GM19372 (cell line): ENCODE measurements around the gene SLC16A13.
"Not testable (repeated sequence)": the region's sequence is repeated elsewhere in the genome, so short reads cannot be mapped to it uniquely, and the experiment has no call there.

Source experiments
- ATAC-seq: cut with Tn5 transposase; IDR thresholded peaks from one replicate; pipeline ENCODE4 v1.9.1; 2021; ENCODE audit warnings: mild to moderate bottlenecking, low read depth, moderate library complexity; ENCODE audit not compliant: unreplicated experiment

SLC16A13 gene

GRCh38 chr17:7060165-7060891 lies 24.5 kb downstream of the SLC16A13 start:
- no peak for ATAC-seq

- no peak for ATAC-seq
Observed at GRCh38 chr17:7063518-7064094, 27.8 kb downstream of the SLC16A13 start.

- no peak for ATAC-seq
Observed at GRCh38 chr17:7064261-7064660, 28.4 kb downstream of the SLC16A13 start.

- no peak for ATAC-seq
Observed at GRCh38 chr17:7067198-7067597, 31.4 kb downstream of the SLC16A13 start.

GRCh38 chr17:7068268-7068667 lies 32.5 kb downstream of the SLC16A13 start:
- no peak for ATAC-seq

GRCh38 chr17:7070712-7071111 lies 34.9 kb downstream of the SLC16A13 start:
- ATAC-seq = no peak

GRCh38 chr17:7072406-7072805 lies 36.6 kb downstream of the SLC16A13 start:
- no peak for ATAC-seq

GRCh38 chr17:7074931-7075330 lies 39.1 kb downstream of the SLC16A13 start:
- no peak for ATAC-seq

- ATAC-seq = no peak
Observed at GRCh38 chr17:7077911-7078546, 42.2 kb downstream of the SLC16A13 start.

- no peak for ATAC-seq
Observed at GRCh38 chr17:7078711-7079110, 42.9 kb downstream of the SLC16A13 start.

- ATAC-seq = no peak
Observed at GRCh38 chr17:7079581-7080455, 44.0 kb downstream of the SLC16A13 start, which contains the start of gene CLEC10A. Gene CLEC10A (minus strand): TSS chr17:7080251. CDS start chr17:7078812, 1,439 bp downstream.

GRCh38 chr17:7080456-7081041 lies 44.7 kb downstream of the SLC16A13 start:
- ATAC-seq = no peak

- no peak for ATAC-seq
Observed at GRCh38 chr17:7081341-7082062, 45.7 kb downstream of the SLC16A13 start.

- ATAC-seq = no peak
Observed at GRCh38 chr17:7083592-7083991, 47.8 kb downstream of the SLC16A13 start.

GRCh38 chr17:7084088-7084487 lies 48.3 kb downstream of the SLC16A13 start:
- ATAC-seq = no peak

GRCh38 chr17:7088442-7088841 lies 52.6 kb downstream of the SLC16A13 start:
- not testable (repeated sequence) for ATAC-seq

- ATAC-seq = not testable (repeated sequence)
Observed at GRCh38 chr17:7089570-7089969, 53.8 kb downstream of the SLC16A13 start.
